A549 (cell line): ENCODE measurements around the gene STPG2. TPM values are rescaled to one million over a fixed set of nuclear protein-coding genes. Genes with fewer than 3 reads are reported as not detected.

Source experiments
- ATAC-seq, 2 experiments: fragments of 200-7000 bp in 1 of 2; fragments of >200 bp in 1 of 2; cut with Nextera tagmentation in 1 of 2; cut with Tn5 transposase in 1 of 2; 3 replicates each; pipeline versions ENCODE4 v1.8.0 to v1.9.1; 2018 to 2020; ENCODE audit warnings: mild to moderate bottlenecking in 1 of 2, moderate library complexity in 1 of 2
- CTCF ChIA-PET: fragments of 300-600 bp; sonication (Branson Sonifier 250); formaldehyde crosslinking; extraction: SDS; loops from one replicate; lab custom pipeline; 2021; ENCODE audit warnings: antibody characterized with exemption, inconsistent platforms; lab: Yijun Ruan, JAX
- POLR2A ChIA-PET: fragments of 350-600 bp; formaldehyde crosslinking; extraction: SDS; loops from one replicate; lab custom pipeline; 2021; ENCODE audit warnings: antibody characterized with exemption, inconsistent platforms; lab: Yijun Ruan, JAX
- DNase-seq, 2 experiments: peaks; one replicate each; pipeline versions ENCODE4 v3.0.0 to v3.0.0-alpha.2; 2011 to 2016; ENCODE audit warnings: low read depth in 1 of 2, low spot score in 1 of 2
- FAIRE-seq: peaks from 2 replicates; lab custom pipeline; 2011; peaks lifted over from hg19 to GRCh38; lab: Jason Lieb, UNC
- H3K27ac ChIP-seq, 2 experiments: fragments of >200 bp; sonication (Bioruptor Twin); formaldehyde crosslinking; 3 replicates each; pipeline ENCODE4 v1.5.1; 2016 to 2017
- H3K4me1 ChIP-seq: fragments of >200 bp; sonication (Bioruptor Twin); formaldehyde crosslinking; 3 replicates; pipeline ENCODE4 v1.6.1; 2016
- H3K4me2 ChIP-seq: fragments of >200 bp; sonication (Bioruptor Twin); formaldehyde crosslinking; 3 replicates; pipeline ENCODE4 v1.6.1; 2016
- H3K4me3 ChIP-seq: fragments of >200 bp; sonication (Bioruptor Twin); formaldehyde crosslinking; 3 replicates; pipeline ENCODE4 v1.5.1; 2016
- H3K9me3 ChIP-seq: fragments of >200 bp; sonication (Bioruptor Twin); formaldehyde crosslinking; 3 replicates; pipeline ENCODE4 v1.6.1; 2016
- CHD2 ChIP-seq: fragments of 150-350 bp; IDR thresholded peaks from 2 replicates; pipeline ENCODE4 v1.6.1; 2014; ENCODE audit warnings: low read length; ENCODE audit not compliant: partially characterized antibody
- CHD4 ChIP-seq: fragments of 200-600 bp; sonication (generic); IDR thresholded peaks from 2 replicates; pipeline ENCODE4 v1.6.1; 2016; ENCODE audit warnings: antibody characterized with exemption, mild to moderate bottlenecking, borderline replicate concordance
- EHF ChIP-seq: fragments of 250-450 bp; sonication (Bioruptor Pico); IDR thresholded peaks from 2 replicates; pipeline ENCODE4 v1.5.0; 2020; ENCODE audit warnings: mild to moderate bottlenecking
- EHMT2 ChIP-seq: fragments of 200-600 bp; sonication (generic); IDR thresholded peaks from 2 replicates; pipeline ENCODE4 v1.6.1; 2016; ENCODE audit warnings: antibody characterized with exemption, low read depth, mild to moderate bottlenecking, moderate library complexity
- ESRRA ChIP-seq: fragments of 150-350 bp; IDR thresholded peaks from 2 replicates; pipeline ENCODE4 v1.6.1; 2014; ENCODE audit warnings: mild to moderate bottlenecking, low read length, borderline replicate concordance
- HDAC2 ChIP-seq: fragments of 200-600 bp; sonication (generic); IDR thresholded peaks from 2 replicates; pipeline ENCODE4 v1.6.1; 2016
- HOXA7 ChIP-seq: fragments of 250-450 bp; sonication (Bioruptor Pico); IDR thresholded peaks from 2 replicates; pipeline ENCODE4 v1.5.0; 2020; ENCODE audit warnings: mild to moderate bottlenecking, moderate library complexity
- HOXB13 ChIP-seq: fragments of 250-450 bp; sonication (Bioruptor Pico); IDR thresholded peaks from 2 replicates; pipeline ENCODE4 v1.5.0; 2020; ENCODE audit warnings: low read depth, mild to moderate bottlenecking, moderate library complexity
- KDM1A ChIP-seq: fragments of 200-600 bp; sonication (generic); IDR thresholded peaks from 2 replicates; pipeline ENCODE4 v1.6.1; 2016; ENCODE audit warnings: low read depth, mild to moderate bottlenecking
- MAX ChIP-seq: IDR thresholded peaks from 2 replicates; pipeline ENCODE4 v1.6.1; 2012
- NFE2L2 ChIP-seq: fragments of 150-350 bp; conservative IDR thresholded peaks from 2 replicates; pipeline ENCODE4 v1.6.1; 2014; ENCODE audit warnings: low read length
- NPAS2 ChIP-seq: fragments of 250-450 bp; sonication (Bioruptor Pico); IDR thresholded peaks from 2 replicates; pipeline ENCODE4 v1.8.0; 2022; ENCODE audit warnings: mild to moderate bottlenecking, moderate library complexity, borderline replicate concordance
- RAD21 ChIP-seq, 2 experiments: fragments of >200 bp in 1 of 2; sonication (Bioruptor Twin) in 1 of 2; formaldehyde crosslinking in 1 of 2; IDR thresholded peaks in 1 of 2; conservative IDR thresholded peaks in 1 of 2; 2 replicates in 1 of 2; 3 replicates in 1 of 2; pipeline ENCODE4 v1.6.1; 2012 to 2018; ENCODE audit warnings: inconsistent platforms in 1 of 2
- RARB ChIP-seq: fragments of 250-450 bp; sonication (Bioruptor Pico); IDR thresholded peaks from 2 replicates; pipeline ENCODE4 v1.8.0; 2021; ENCODE audit warnings: mild to moderate bottlenecking, moderate library complexity
- RFX5 ChIP-seq: fragments of 450-650 bp; IDR thresholded peaks from 2 replicates; pipeline ENCODE4 v1.7.1; 2014; ENCODE audit warnings: antibody characterized with exemption, mild to moderate bottlenecking, moderate library complexity
- RNF2 ChIP-seq: fragments of 200-600 bp; sonication (generic); IDR thresholded peaks from 2 replicates; pipeline ENCODE4 v1.6.1; 2016; ENCODE audit warnings: low read depth, mild to moderate bottlenecking, antibody characterized with exemption, moderate library complexity, borderline replicate concordance
- TP53 ChIP-seq: fragments of 250-450 bp; sonication (Bioruptor Pico); IDR thresholded peaks from 2 replicates; pipeline ENCODE4 v1.5.0; 2021; ENCODE audit warnings: mild to moderate bottlenecking, moderate library complexity
- USF2 ChIP-seq: fragments of 450-650 bp; IDR thresholded peaks from 2 replicates; pipeline ENCODE4 v1.6.1; 2014; ENCODE audit warnings: antibody characterized with exemption
- ZNF302 ChIP-seq: fragments of 250-450 bp; sonication (Bioruptor Pico); IDR thresholded peaks from 2 replicates; pipeline ENCODE4 v1.9.0; 2021; ENCODE audit warnings: inconsistent platforms, mild to moderate bottlenecking, moderate library complexity
- ZSCAN20 ChIP-seq: fragments of 250-450 bp; sonication (Bioruptor Pico); IDR thresholded peaks from 2 replicates; pipeline ENCODE4 v1.8.0; 2022; ENCODE audit warnings: mild to moderate bottlenecking, moderate library complexity
- WGBS: methylation state at CpG from one replicate; pipeline ENCODE4 v1.1.6; 2017; ENCODE audit errors: missing lambda C conversion rate; 5-methylcytosine and 5-hydroxymethylcytosine counted together
- polyA plus RNA-seq, 4 experiments: library from polyadenylated mRNA; depleted of rRNA in 3 of 4; stranded (reverse); fragments of >200 nt; fragmentation: RNase III in 1 of 4; extraction: RNeasy Plus Mini Kit Qiagen cat#74134 plus additional on column Dnase treatment in 1 of 4; gene quantifications; 2 replicates in 3 of 4; 3 replicates in 1 of 4; pipeline ENCODE4 v1.2.3, GENCODE V29; 2011 to 2017

The STPG2 gene
- polyA plus RNA-seq, 2 of the 4 experiments (the other 2 are of a cell fraction), result 0.05 TPM; not detected in 1

- DNase-seq, result no peak
- no peak overlapping the region for H3K4me3 ChIP-seq
- no peak for FAIRE-seq
- ChIA-PET CTCF (no interaction called here), POLR2A (no interaction called here)
- TF ChIP-seq RNF2 (no peak), ZSCAN20 (no peak), ZNF302 (CRISPR knock-in tag) (no peak), HDAC2 (no peak), USF2 (no peak), EHF (CRISPR knock-in tag) (no peak), NPAS2 (CRISPR knock-in tag) (no peak), EHMT2 (no peak), CHD4 (no peak), KDM1A (no peak), HOXB13 (CRISPR knock-in tag) (no peak), RAD21 (conservative IDR thresholded peaks at IDR 0.05 in 1 of 2, IDR thresholded peaks at IDR 0.05 in 1 of 2) (no peak), CHD2 (no peak)
- 4% methylated on average over 1 of the region's 1 CpG for WGBS
- ATAC-seq, result no peak
- no peaks in the 10 kb centered on the region for H3K4me1 ChIP-seq
- H3K9me3 ChIP-seq, result no peaks in the 10 kb centered on the region
- no peak overlapping the region for H3K4me2 ChIP-seq
- H3K27ac ChIP-seq, result no peak overlapping the region
These were observed 40.6 kb downstream of the STPG2 start for GRCh38 chr4:98102660-98103059.

GRCh38 chr4:98101988-98102387 lies 41.3 kb downstream of the STPG2 start:
- FAIRE-seq (no peak), DNase-seq (no peak), ATAC-seq (no peak)
- no peak overlapping the region for H3K27ac ChIP-seq
- no peak overlapping the region for H3K4me3 ChIP-seq
- no peaks in the 10 kb centered on the region for H3K4me1 ChIP-seq
- no peaks in the 10 kb centered on the region for H3K9me3 ChIP-seq
- WGBS, result 39% methylated on average over 1 of the region's 1 CpG
- TF ChIP-seq NPAS2 (CRISPR knock-in tag) (no peak), TP53 (CRISPR knock-in tag) (no peak), RFX5 (no peak), NFE2L2 (no peak), HOXA7 (CRISPR knock-in tag) (no peak)
- ChIA-PET CTCF (interaction anchor here (0.7 kb wide), 1 partner anchor 1161 kb away, joined by 3 read pairs; no protein-coding TSS in a partner anchor), POLR2A (interaction anchor here (0.7 kb wide), 1 partner anchor 30 kb away, joined by 4 read pairs; no protein-coding TSS in a partner anchor)
- no peak overlapping the region for H3K4me2 ChIP-seq

GRCh38 chr4:98098764-98099163 lies 44.5 kb downstream of the STPG2 start:
- Histone ChIP-seq H3K4me3 (no peak overlapping the region), H3K27ac (no peak overlapping the region), H3K4me1 (no peaks in the 10 kb centered on the region), H3K9me3 (no peaks in the 10 kb centered on the region), H3K4me2 (no peak overlapping the region)
- ChIA-PET POLR2A (no interaction called here), CTCF (interaction anchor here (0.7 kb wide), 1 partner anchor 248 kb away, joined by 3 read pairs; no protein-coding TSS in a partner anchor)
- ATAC-seq (no peak), FAIRE-seq (no peak), DNase-seq (no peak)
- no peak for TF ChIP-seq TP53 (CRISPR knock-in tag)

GRCh38 chr4:98094118-98094517 lies 49.2 kb downstream of the STPG2 start:
- TF ChIP-seq ESRRA (no peak), RARB (CRISPR knock-in tag) (no peak), MAX (no peak), NFE2L2 (no peak)
- CTCF ChIA-PET, result interaction anchor here (1.0 to 1.1 kb wide), 2 partner anchors 11 kb away, joined by 3 read pairs; no protein-coding TSS in a partner anchor

More at GRCh38 chr4:98094118-98094517, 49.2 kb downstream of the STPG2 start:
- Histone ChIP-seq H3K9me3 (no peaks in the 10 kb centered on the region), H3K4me1 (no peaks in the 10 kb centered on the region), H3K4me2 (no peak overlapping the region), H3K27ac (no peak overlapping the region), H3K4me3 (no peak overlapping the region)
- no peak for DNase-seq
- FAIRE-seq, result no peak
- 21% methylated on average over 2 of the region's 2 CpGs for WGBS
- no peak for ATAC-seq
- POLR2A ChIA-PET, result no interaction called here
